ENCODE measurements around the gene ADAMTSL2. TPM values are rescaled to one million over a fixed set of nuclear protein-coding genes. Genes with fewer than 3 reads are reported as not detected.

The ADAMTSL2 gene
- total and polyA plus RNA-seq, 4 experiments from 2014 or later, result 0.07 to 0.17 (median 0.09) TPM; not detected in 1

- DNase-seq, result no peak
- H3K4me1 Mint-ChIP-seq, result peaks cover 6 to 13% (median 9%) of the 10 kb centered on the region in 4 donors
- H3K27ac ChIP-seq (ENCODE audit: low read depth, low read length), result no peak overlapping the region
- no peaks in the 10 kb centered on the region for H3K27me3 ChIP-seq (ENCODE audit: insufficient read depth, low read length)
- H3K27me3 Mint-ChIP-seq, result peaks cover 6 to 9% of the 10 kb centered on the region in 2 donors
- no peaks in the 10 kb centered on the region for H3K36me3 ChIP-seq (ENCODE audit: insufficient read depth, low read length)
- peaks cover 0 to 4% of the 10 kb centered on the region in 2 donors for H3K36me3 Mint-ChIP-seq
- peaks cover 0 to 4% of the 10 kb centered on the region in 2 donors for H3K9me3 ChIP-seq (ENCODE audit: control insufficient read depth in 1 of 2, low read length in 2 of 2)
- H3K27ac Mint-ChIP-seq, result no peak overlapping the region
- intact Hi-C loops (cut with micrococcal nuclease), result no loop called here
- ChIA-PET CTCF (ENCODE audit: partially characterized antibody) (no interaction called here), POLR2A (ENCODE audit: partially characterized antibody) (no interaction called here)
- peaks cover 0 to 26% (median 17%) of the 10 kb centered on the region in 8 donors for H3K9me3 Mint-ChIP-seq
- no peak overlapping the region for H3K4me3 ChIP-seq (ENCODE audit: low read length in 2 of 2)
- H3K4me1 ChIP-seq (ENCODE audit: insufficient read depth, low read length), result peaks cover 20% of the 10 kb centered on the region
- no peak overlapping the region for H3K4me3 Mint-ChIP-seq
Observed at GRCh38 chr9:133505901-133506652, 28.4 kb upstream of the ADAMTSL2 start.

DNA sequence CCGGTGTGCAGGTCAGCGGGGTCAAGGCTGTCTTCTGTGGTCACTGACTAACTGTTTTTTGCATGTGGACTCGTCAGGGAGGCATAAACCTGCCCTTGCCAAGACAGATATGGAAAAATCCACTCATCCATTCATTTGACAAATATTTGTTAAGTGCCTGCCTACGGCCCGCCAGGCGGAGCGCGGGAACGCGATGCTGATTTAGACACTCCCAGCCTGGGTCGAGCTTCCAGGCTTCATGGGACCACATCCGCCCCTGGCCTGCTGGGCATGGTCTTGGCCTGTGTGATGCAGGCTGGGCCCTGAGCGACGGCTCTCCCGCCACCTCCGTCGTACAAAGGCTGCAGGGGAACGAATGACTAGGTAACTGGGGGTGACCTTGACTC lies 27.9 kb upstream of the ADAMTSL2 start:
- no peak for DNase-seq
- CTCF ChIA-PET (ENCODE audit: partially characterized antibody), result no interaction called here
- peaks cover 6 to 8% of the 10 kb centered on the region in 2 donors for H3K27me3 Mint-ChIP-seq

GRCh38 chr9:133507246-133507965 lies 27.1 kb upstream of the ADAMTSL2 start:
- Histone ChIP-seq H3K27ac (ENCODE audit: low read depth, low read length) (no peak overlapping the region), H3K4me1 (ENCODE audit: insufficient read depth, low read length) (peaks cover 20% of the 10 kb centered on the region), H3K27me3 (ENCODE audit: insufficient read depth, low read length) (no peaks in the 10 kb centered on the region), H3K9me3 (ENCODE audit: control insufficient read depth in 1 of 2, low read length in 2 of 2) (no peaks in the 10 kb centered on the region), H3K4me3 (ENCODE audit: low read length in 2 of 2) (no peak overlapping the region), H3K36me3 (ENCODE audit: insufficient read depth, low read length) (no peaks in the 10 kb centered on the region)
- ChIA-PET CTCF (ENCODE audit: partially characterized antibody) (no interaction called here), POLR2A (ENCODE audit: partially characterized antibody) (no interaction called here)
- intact Hi-C loops (cut with micrococcal nuclease), result no loop called here
- Mint-ChIP-seq H3K9me3 (peaks cover 0 to 12% (median 4%) of the 10 kb centered on the region in 8 donors), H3K4me3 (no peak overlapping the region), H3K27me3 (peaks cover 5 to 6% of the 10 kb centered on the region in 2 donors), H3K36me3 (no peaks in the 10 kb centered on the region), H3K27ac (peak overlapping the region in 2 of 7 donors; percentile 64 to 88), H3K4me1 (peaks cover 6 to 13% (median 9%) of the 10 kb centered on the region in 4 donors)
- DNase-seq, result no peak

More for the DNA sequence above, 27.9 kb upstream of the ADAMTSL2 start:
- Mint-ChIP-seq H3K27ac (peak overlapping the region in 1 of 7 donors; percentile 35), H3K4me3 (no peak overlapping the region), H3K9me3 (peaks cover 0 to 20% (median 12%) of the 10 kb centered on the region in 8 donors), H3K36me3 (no peaks in the 10 kb centered on the region), H3K4me1 (peaks cover 6 to 13% (median 9%) of the 10 kb centered on the region in 4 donors)
- no peaks in the 10 kb centered on the region for H3K27me3 ChIP-seq (ENCODE audit: insufficient read depth, low read length)
- H3K4me1 ChIP-seq (ENCODE audit: insufficient read depth, low read length), result peaks cover 20% of the 10 kb centered on the region
- POLR2A ChIA-PET (ENCODE audit: partially characterized antibody), result no interaction called here
- H3K4me3 ChIP-seq (ENCODE audit: low read length in 2 of 2), result no peak overlapping the region
- H3K36me3 ChIP-seq (ENCODE audit: insufficient read depth, low read length), result no peaks in the 10 kb centered on the region
- H3K9me3 ChIP-seq (ENCODE audit: control insufficient read depth in 1 of 2, low read length in 2 of 2), result peaks cover 0 to 4% of the 10 kb centered on the region in 2 donors
- H3K27ac ChIP-seq (ENCODE audit: low read depth, low read length), result no peak overlapping the region
- intact Hi-C loops (cut with micrococcal nuclease), result no loop called here

DNA sequence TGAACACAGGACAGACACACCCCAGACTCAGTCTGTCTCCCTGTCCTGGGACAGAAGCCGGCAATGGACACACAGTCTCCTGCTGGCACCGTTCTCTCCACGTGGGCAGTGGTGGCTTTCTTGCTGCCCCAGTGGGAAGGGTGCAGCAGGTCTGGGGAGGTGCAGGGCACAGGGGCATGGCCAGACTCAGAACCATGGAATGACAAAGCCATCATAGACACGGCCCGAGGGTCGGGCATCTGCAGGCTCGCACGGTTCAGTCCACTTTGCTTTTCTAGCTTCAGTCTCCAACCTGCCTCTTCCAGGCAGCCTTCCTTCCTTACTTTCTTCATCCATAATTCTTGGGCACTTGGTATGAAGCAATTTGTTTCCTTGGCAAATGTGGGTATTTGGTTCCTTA lies 26.5 kb upstream of the ADAMTSL2 start:
- POLR2A ChIA-PET (ENCODE audit: partially characterized antibody), result no interaction called here
- Histone ChIP-seq H3K9me3 (ENCODE audit: control insufficient read depth in 1 of 2, low read length in 2 of 2) (no peaks in the 10 kb centered on the region), H3K36me3 (ENCODE audit: insufficient read depth, low read length) (no peaks in the 10 kb centered on the region), H3K4me1 (ENCODE audit: insufficient read depth, low read length) (peaks cover 20% of the 10 kb centered on the region), H3K27me3 (ENCODE audit: insufficient read depth, low read length) (no peaks in the 10 kb centered on the region), H3K27ac (ENCODE audit: low read depth, low read length) (no peak overlapping the region), H3K4me3 (ENCODE audit: low read length in 2 of 2) (no peak overlapping the region)
- Mint-ChIP-seq H3K9me3 (peaks cover 0 to 8% (median under 1%) of the 10 kb centered on the region in 8 donors), H3K27me3 (peaks cover 3 to 5% of the 10 kb centered on the region in 2 donors), H3K36me3 (no peaks in the 10 kb centered on the region), H3K4me1 (peaks cover 6 to 13% (median 9%) of the 10 kb centered on the region in 4 donors), H3K4me3 (no peak overlapping the region), H3K27ac (peak overlapping the region in 1 of 7 donors; percentile 13)
- DNase-seq, result no peak
- CTCF ChIA-PET (ENCODE audit: partially characterized antibody), result no interaction called here
- intact Hi-C loops (cut with micrococcal nuclease), result no loop called here

GRCh38 chr9:133509179-133510083 lies 25.1 kb upstream of the ADAMTSL2 start:
- ChIA-PET POLR2A (ENCODE audit: partially characterized antibody) (interaction anchor here (1.2 kb wide), 1 partner anchor 479 kb away, joined by 3 read pairs; the partner anchor contains the start of gene GTF3C5), CTCF (ENCODE audit: partially characterized antibody) (no interaction called here)
- H3K4me1 Mint-ChIP-seq, result peaks cover 6 to 13% (median 9%) of the 10 kb centered on the region in 4 donors
- no peak overlapping the region for H3K27ac ChIP-seq (ENCODE audit: low read depth, low read length)
- no peaks in the 10 kb centered on the region for H3K27me3 ChIP-seq (ENCODE audit: insufficient read depth, low read length)
- peak overlapping the region; percentile 39 to 82 (median 74) for H3K27ac Mint-ChIP-seq
- H3K27me3 Mint-ChIP-seq, result peaks cover 0 to 3% of the 10 kb centered on the region in 2 donors
- no peaks in the 10 kb centered on the region for H3K9me3 ChIP-seq (ENCODE audit: control insufficient read depth in 1 of 2, low read length in 2 of 2)
- no peaks in the 10 kb centered on the region for H3K36me3 Mint-ChIP-seq
- intact Hi-C loops (cut with micrococcal nuclease), result no loop called here
- H3K36me3 ChIP-seq (ENCODE audit: insufficient read depth, low read length), result no peaks in the 10 kb centered on the region
- peak overlapping the region in 1 of 2 donors; percentile 19 for H3K4me3 ChIP-seq (ENCODE audit: low read length in 2 of 2)
- peaks cover 20% of the 10 kb centered on the region for H3K4me1 ChIP-seq (ENCODE audit: insufficient read depth, low read length)
- DNase-seq, result peak in 4 of 5 donors; percentile 9 to 18 (median 14)
- H3K4me3 Mint-ChIP-seq, result peak overlapping the region; percentile 77 to 90 (median 82)
- no peaks in the 10 kb centered on the region for H3K9me3 Mint-ChIP-seq

GRCh38 chr9:133510926-133511505 lies 23.5 kb upstream of the ADAMTSL2 start:
- ChIA-PET CTCF (ENCODE audit: partially characterized antibody) (no interaction called here), POLR2A (ENCODE audit: partially characterized antibody) (no interaction called here)
- Mint-ChIP-seq H3K4me3 (no peak overlapping the region), H3K27ac (no peak overlapping the region), H3K4me1 (peaks cover 6 to 13% (median 9%) of the 10 kb centered on the region in 4 donors), H3K36me3 (no peaks in the 10 kb centered on the region), H3K9me3 (no peaks in the 10 kb centered on the region), H3K27me3 (peaks cover 2% of the 10 kb centered on the region in 2 donors)
- Histone ChIP-seq H3K36me3 (ENCODE audit: insufficient read depth, low read length) (no peaks in the 10 kb centered on the region), H3K27me3 (ENCODE audit: insufficient read depth, low read length) (no peaks in the 10 kb centered on the region), H3K27ac (ENCODE audit: low read depth, low read length) (no peak overlapping the region), H3K4me3 (ENCODE audit: low read length in 2 of 2) (no peak overlapping the region), H3K4me1 (ENCODE audit: insufficient read depth, low read length) (peaks cover 20% of the 10 kb centered on the region), H3K9me3 (ENCODE audit: control insufficient read depth in 1 of 2, low read length in 2 of 2) (no peaks in the 10 kb centered on the region)
- no peak for DNase-seq
- intact Hi-C loops (cut with micrococcal nuclease), result no loop called here

All from CD4-positive, alpha-beta memory T cell (primary cell).